ENCODE data around the gene LRRC75B.
"Not testable (repeated sequence)": the region's sequence is repeated elsewhere in the genome, so short reads cannot be mapped to it uniquely, and the experiment has no call there.

Gene LRRC75B

DNA sequence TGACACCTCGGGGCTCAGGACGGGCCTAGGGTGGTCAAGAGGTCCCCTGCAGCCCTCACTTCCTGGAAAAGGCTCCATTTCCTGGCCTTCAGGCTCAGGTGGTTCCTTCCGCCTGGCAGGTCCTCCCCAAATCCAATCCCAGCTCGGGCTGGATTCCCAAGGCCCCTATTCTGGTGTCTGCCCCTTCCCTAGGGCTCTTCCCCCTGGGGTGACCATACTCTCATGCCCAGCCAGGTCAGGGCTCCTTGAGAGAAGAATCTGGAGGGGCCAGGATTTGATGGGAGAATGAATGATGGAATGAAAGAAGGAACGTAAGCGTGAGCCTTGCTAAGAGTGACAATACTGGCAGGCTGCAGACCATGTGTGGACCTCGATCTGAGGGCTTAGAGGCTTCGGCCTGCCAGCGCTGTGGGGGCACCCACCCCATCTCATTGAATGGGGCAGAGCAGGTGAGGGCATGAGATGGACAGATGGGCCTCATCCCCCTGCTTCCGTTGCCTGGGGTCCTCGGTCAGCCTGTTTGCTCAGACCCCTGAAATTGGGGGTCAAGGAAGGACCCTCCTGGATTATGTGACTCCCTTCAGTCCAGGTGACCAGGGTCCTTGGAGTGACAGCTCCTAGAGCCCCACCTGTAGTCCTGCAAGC, 9.4 kb upstream of the LRRC75B start:
- DNase-seq, result not testable (repeated sequence)

DNA sequence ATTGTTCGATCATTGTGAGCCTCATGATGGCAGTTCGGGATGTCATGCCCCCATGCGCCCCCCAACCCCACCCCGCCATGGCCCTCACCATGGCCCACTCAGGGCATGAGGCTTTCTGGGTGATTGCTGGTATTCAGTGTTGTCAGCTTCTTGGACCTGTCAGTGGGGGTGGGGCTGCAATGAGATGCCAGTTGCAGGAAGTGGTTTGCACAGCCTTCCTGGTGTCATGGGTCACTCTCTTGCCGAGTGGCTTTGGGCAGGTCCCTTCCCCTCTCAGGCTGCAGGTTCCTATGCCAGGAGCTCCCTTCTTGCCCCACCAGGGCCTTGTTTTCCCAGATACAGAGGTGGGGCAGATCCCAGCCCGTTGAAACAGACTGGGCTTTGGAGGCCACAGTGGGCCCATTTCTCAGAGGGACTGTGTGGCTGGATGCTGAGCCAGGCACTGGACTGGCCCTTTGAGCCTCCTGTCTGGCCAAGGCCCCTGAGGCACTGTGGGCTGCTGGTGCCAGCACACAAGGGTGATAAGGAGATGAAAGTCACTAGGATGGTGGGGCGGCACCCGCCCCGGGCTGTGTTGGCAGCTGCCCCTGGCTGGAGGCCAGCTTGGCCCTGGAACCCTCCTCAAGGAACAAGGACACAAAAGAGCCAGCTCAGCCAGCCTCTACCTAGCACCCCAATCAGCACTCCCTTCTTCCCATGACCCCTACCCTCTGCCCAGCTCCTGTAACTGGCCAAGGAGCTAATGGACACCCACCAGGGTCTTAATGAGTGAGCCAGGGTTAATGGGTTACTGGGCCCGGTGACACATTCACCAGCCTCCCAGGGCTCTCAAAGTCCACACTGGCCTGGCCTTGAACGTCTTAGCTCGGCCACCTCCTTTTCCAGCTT, 8.6 kb upstream of the LRRC75B start:
- DNase-seq, result no peak

DNA sequence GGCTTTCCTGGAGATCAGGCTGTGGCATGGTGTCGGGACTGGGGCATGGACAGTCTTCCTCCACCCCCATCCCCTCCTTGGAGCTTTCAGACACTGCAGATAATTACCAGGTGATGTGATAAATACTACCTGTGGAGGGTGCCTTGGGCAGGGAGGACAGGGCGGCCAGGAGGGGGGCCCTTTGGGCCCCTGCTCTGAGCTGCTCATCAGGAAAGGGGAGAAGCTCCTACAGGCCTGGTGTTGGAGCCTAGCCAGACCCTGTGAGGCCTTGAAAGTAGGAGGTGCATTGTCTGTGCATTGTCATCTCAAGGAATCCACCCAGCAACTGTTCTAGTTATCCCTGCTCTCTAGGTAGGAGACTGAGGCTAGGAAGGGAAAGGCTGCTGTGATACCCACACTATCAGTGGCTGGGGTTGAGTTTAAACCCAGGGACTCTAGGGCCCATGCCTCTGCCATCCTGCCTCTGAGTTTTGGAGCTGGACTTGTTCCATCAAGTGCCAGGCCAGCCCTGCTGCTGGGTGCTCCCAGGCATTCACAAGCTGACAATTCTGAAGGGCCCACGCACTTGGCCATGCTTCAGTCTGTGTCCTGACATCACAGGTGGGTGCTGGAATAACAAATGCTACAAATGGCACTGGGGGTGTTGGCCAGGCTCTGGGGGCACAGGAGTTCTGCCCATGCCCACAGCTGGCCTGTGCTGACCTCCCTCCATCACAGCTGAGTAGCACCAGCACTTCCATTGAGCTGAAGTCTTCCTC, 7.3 kb upstream of the LRRC75B start:
- not testable (repeated sequence) for DNase-seq

DNA sequence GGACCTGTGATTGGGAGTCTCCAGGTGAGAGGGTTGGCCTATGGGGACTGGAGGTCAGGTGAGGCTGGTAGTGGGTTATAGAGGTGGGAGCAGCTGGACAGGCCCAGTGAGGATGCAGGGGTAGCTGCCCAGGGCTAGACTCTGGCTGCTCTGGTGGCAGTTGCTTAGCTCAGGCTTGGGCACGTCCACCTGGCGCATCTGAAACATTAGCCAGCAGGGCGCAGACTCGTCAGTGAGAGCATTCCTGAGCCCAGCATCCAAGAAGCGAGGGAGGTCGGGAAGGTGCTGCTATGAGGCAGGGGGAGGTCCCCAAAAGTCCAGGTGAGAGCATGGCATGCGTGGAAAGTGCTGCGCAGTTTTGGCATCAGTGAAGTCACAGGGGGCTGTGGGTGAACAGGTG, 6.6 kb upstream of the LRRC75B start:
- no peak for DNase-seq

DNA sequence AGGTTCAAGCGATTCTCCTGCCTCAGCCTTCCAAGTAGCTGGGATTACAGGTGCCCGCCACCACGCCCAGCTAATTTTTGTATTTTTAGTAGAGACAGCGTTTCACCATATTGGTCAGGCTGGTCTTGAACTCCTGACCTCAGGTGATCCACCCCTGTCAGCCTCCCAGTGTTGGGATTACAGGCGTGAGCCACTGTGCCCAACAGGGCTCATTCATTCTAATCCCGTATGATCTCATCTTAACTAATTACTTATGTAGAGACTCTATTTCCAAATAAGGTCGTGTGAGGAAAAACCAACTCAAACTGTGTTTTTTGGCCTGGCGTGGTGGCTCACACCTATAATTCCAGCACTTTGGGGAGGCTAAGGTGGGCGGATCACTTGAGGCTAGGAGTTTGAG, 4.2 kb upstream of the LRRC75B start:
- not testable (repeated sequence) for DNase-seq

DNA sequence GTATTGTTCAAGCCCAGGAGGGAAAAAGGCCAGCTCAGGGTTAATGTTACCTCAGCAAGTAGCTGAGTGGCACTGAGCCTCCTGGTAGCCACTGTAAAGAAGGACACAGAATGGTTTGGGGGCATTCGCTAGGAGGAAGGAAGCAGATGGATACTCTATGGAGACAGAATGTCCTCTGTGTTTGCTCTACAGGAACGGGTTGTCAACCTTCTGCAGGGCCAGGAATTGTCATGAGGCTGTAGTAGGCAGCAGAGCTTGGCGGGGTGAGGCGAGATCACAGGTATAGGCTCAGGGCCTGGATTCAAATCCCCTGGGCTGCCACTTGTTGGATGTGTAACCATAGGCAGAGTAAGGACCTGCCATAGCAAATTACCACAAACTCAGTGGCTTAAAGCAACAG, 3.0 kb upstream of the LRRC75B start:
- no peak for DNase-seq

DNA sequence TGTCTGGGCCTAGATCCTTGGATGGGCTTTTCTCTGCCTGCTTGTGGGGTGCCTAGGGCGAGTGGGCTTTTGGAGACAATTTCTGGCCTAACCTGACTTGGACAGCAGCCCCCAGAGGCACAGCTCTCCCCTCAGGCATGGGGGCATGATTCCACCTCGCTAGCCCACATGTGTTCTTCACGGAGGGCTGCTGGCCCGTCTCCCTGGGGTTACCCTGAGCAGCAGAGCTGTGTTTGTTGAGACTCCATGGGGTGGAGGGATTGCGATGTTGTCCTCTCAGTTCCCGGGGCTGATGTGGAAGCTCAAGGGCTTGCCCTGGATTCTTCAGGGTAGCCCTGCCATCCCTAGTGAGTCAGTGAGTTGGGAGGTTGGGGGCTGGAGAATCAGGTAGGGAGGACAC, 2.4 kb upstream of the LRRC75B start:
- no peak for DNase-seq

DNA sequence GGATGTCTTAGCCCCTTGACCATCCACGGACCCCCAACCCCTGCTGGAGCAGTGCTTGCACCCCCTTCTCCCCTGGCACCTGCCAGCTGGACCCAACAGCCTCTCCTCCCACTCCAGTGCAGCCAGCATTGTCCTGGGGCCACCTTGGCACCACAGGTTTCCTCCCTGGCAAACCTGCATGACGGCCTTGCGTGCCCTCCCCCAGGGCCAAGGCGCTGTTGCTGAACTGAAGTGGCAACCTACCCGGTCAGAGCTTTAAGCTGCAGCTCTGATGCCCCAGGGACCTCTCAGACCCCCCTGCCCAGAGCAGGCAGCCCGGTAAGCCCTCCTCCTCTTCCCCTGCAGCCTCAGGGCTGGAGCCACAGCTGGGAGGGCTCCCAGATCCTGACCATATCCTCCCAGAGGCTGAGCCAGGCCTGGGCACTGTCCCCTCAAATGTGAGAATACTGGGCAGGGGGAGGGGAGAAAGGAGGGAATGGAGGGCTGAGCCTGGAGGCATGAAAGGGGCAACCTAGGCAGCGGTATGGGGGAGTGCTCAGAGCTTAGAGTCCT, 1.8 kb upstream of the LRRC75B start:
- DNase-seq, result no peak

DNA sequence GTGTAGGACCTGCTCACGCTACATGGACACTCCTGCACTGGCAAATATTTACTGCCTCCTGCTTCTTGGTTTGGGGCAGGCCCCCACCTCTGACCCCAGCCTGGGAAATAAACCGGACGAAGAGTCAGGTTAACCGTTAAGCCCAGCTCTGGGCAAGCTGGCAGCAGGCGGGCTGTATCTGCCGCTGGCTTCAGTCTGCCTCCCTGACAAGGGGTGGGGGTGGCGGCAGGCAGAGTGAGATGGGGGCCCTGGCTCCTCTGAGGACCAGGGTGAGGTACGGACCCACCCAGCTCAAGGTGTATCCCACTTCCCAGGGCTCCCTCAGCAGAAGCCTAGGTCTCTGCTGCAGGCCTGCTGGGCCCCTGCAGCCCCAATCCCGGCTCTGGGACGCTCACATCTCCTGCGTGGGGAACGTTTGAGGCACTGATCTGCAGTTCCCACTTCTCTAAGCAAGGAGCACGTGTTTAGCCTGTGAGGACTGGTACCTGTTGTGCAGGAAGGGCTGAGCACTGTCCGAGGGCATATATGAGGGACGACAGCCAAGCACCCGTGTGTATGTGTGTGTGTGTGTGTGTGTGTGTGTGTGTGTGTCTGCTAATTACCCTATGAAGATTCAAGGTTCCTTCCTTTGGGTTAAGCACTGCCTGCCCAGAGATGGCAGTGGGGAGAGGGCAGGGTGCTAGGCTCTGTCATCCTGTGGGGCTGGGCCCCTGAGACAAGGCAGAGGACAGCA, 1.1 kb upstream of the LRRC75B start:
- DNase-seq, result no peak

DNA sequence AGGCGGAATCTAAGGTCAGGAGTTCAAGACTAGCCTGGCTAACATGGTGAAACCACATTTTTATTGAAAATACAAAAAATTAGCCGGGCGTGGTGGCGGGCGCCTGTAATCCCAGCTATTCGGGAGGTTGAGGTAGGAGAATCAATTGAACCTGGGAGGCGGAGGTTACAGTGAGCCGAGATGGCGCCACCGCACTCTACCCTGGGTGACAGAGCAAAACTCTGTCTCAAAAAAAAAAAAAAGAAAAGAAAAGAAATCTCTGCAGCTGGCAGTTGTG, 624 bp upstream of the LRRC75B start:
- not testable (repeated sequence) for DNase-seq

DNA sequence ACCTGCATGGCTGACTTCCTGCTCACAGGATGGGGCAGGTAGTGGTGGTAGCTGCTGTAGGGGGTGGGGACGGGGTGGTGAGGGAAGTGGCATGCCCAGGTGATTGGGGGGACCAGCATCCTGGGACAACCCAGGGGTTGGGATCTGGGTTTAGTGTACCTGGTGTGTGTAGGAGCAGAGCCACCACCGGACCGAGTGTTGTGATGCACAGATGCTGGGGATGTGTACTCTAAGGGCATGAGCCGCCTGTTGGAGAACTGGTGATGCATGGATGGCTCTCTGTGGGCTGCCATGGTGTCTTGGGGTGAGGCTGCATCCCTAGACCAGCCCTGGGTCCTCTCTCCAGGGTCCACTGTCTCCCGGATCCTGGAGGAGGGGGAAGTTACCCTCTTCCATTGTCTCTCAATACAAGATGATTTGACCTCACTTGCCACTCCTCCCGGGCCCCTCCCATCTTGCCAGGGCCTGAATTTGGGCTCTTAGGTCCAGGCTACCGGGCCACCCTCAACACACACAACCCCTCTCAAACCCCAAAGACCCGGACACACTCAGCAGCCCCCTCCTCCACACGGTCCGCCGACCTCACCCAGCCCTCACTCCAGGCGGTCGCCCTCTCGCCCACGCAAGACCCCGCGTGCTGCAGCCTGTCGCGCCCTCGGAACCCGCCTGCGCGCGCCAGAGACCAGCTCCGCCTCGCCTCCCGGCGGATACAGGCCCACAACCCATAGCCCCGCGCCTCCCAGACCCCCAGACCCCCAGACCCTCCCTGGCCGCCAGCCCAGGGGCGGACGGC, 619 bp downstream of the LRRC75B start:
- no peak for DNase-seq

DNA sequence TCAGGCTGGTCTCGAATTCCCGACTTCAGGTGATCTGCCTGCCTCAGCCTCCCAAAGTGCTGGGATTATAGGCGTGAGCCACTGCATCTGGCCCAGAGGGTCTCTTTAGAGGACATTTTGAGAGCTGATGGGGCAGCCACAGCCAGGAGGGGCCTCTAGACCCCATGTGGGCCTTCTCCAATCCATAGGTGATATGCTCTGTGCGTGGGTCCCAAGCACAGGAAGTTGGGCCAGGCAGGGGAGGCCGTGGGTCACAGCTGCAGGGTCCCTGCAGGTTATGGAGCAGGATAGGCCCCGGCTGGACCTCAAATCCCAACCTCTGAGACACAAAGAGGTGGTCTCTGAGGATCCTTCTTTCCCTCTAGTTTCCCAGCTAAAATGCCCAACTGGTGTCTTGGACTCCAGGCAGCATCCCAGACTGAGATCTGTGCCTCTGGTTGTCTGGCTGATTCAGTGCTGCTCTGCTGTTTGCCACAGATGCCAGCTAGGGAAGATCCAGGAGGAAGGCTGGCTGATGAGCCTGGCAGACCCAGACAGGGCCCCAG, 1.5 kb downstream of the LRRC75B start:
- no peak for DNase-seq

DNA sequence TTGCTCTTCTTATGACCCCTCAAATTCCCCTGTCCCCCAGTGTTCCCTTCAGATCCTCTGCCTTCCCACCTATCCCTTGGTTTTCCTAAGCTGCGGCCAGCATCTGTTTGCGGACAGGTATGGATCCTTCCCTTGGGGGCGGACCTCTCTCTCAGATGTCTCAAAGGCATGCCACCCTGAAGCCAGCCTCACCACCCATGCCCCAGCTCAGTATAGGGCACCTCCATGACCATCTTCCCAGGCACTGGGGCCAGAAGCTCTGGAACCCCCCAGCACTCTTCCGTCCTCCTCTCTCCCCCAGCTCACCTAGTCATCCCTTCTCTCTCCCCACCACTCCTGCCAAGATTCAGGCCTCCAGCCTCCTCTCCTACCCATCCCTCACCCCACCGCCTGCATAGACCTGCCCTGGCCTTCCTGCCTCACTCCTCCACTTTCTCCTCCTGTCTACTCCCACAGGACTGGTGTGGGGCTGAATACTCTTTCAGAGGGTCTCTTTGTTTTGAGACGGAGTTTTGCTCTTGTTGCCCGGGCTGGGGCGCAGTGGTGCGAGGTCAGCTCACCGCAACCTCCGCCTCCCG, 2.2 kb downstream of the LRRC75B start:
- DNase-seq, result no peak

DNA sequence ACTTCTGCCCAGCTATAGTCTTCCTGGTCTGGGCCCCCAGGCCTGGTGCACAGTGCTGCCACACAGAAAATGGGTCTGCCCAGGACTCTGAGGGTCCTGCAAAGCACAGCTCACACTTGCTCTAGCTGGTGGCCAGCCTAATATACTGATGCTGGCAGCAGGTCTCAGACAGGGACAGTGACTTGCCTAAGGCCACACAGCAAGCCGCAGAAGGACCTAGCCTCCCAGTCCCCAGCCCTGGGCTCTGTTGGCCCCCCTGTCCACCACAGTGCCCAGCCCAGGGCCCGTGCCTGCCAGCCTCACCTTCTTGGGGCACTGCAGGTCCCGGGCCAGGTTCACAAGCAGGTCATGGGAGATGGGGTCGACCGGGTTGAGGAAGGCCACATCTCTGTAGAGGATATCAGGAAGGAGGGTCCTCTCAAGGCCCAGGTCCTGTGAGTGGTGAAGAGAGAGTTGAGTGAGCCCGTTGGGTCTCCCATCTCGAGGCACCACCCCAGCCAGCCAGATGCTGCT, 3.3 kb downstream of the LRRC75B start:
- DNase-seq, result no peak

DNA sequence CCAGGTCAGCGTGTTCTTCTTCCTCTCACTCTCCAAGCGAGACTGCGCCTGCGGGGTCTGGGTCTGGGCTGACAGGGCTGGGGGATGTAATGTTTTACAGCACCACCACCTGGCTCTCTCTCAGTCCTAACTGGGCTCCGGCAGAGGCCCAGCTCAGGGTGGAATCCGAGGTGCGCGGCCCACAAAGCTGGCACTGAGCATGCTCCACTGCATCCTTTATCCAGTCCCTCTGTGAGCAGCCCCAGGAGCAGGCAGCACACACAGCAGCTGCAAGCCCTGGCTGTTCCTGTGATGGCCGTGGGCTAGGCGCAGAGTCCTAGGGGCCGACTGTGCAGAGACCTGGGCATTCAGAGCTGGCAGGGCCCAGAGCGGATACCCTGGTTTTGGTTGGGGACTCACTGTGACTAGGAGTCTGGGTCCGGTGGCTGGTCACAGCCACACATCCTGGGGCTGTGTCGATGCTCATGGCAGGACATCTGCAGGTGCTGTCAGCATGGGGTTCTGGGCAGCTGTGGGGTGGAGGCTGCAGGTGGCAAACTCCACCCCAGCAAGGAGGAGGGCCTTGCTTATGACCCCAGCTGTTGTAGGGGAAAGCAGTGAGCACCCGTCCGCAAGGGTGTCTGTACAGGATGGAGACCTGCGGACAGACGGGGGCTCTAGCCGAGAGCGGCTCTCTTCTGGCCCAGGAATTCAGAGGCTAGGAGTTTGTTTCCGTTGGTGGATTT, 4.0 kb downstream of the LRRC75B start:
- no peak for DNase-seq

DNA sequence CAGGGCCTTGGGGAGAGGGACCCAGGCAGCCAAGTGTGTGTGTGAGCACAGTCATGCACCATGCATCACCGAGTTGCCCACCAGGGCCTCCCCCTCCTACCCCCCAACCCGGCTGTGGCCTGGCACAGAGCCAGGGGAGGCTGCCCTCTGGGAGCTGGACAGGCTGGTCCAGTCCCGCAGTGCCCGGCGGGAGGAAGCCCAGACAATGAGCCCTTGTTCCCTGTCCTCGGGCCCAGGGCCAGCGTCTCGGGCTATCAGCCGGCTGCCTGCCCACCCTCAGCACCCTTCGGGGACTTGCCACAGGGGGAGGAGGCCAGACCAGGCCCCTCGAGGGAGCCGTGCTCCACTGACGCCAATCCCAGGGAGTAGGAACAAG, 4.5 kb downstream of the LRRC75B start:
- DNase-seq, result no peak

DNA sequence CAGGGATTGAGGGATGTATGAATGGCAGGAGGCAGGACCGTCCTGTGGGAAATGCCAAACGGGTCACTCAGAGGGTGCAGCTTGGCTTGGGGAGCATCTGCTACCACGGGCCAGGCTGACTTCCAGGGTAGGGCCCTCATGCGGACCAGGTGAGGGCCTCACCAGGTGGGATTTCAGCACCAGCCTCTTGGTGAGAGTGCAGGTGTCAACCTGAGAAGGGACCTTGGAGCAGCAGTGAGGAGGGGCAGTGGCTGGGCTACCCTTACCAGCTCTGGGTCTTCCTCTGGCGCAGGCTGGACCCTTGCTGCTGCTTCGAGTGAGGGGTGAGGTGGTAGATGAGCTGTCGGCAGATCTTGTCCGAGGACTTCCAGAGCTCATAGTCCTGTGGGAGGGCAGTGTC, 4.9 kb downstream of the LRRC75B start:
- DNase-seq, result no peak

DNA sequence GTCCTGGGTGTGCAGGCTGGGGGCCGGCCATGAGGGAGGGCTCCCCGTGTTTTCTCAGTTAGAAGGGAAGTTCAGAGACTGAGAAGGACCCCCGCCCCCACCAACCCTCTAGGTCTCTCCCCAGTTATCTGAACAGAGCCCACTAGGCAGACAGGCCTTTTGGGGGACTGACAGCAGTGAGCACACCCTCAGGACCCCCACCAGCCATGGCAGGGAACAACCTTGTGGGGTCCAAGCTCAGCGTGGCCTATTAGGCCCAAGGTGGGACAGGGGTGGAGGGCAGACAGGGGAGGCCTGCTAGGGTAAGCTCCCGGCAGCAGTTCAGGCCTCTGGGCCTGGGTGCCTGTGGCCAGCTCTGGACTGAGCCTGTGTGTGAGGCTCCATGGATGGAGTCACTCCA, 5.6 kb downstream of the LRRC75B start:
- DNase-seq, result no peak

DNA sequence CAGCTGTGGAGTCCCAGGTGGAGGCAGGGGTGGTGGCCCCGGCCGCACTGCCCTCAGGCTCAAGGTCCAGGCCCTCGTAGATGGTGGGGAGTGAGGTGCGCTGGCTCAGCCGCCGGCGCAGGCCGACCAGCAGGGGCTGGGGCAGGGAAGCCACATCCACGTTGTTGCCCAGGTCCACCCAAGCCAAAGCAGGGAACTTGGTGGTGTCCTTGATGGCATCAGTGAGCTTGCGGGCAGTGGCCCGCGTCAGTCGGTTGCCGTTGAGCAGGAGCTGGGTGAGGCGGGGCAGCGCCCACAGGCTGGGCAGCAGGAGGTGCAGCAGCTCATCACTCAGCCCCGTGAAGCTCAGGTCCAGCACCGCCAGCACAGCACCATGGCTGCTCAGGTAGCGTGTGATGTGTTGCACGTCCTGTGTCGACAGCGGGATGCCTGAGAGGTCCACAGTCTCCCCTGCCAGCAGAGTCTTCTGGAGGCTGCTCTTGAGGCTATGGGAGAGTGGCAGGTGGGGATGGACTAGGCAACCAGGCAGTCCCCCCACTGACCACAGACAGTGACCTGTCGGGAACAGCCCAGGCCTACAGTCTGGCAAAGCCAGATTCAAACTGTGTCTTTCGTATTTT, 6.8 kb downstream of the LRRC75B start:
- no peak for DNase-seq

DNA sequence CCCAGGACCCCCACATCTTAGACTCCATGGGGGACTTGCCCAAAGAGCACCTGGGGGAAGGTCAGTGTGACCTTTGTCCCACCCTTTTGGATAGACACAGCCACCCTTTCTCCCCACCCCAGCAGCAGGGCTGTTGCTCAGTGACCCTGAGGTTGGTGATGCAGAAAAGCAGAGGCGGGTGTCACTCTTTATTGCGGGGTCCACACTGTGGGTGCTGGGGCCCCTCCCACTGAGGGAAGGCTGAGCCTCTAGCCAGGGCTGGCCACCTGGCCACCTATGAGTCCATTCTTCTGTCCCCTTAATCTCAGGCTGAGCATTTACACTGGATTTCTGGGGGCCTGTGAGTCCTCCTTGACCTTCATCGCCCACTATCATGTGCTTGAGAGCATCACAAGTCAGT, 7.4 kb downstream of the LRRC75B start:
- no peak for DNase-seq
